AML-193 (cell line): ENCODE measurements around the gene PAQR5.
A peak's percentile ranks its signal among the peaks of the same experiment; 100 is the strongest.
"Not testable (repeated sequence)": the region's sequence is repeated elsewhere in the genome, so short reads cannot be mapped to it uniquely, and the experiment has no call there.

ENCODE experiments used
- DNase-seq, 2 experiments: peaks; one replicate each; lab custom pipeline; 2025; lab: John Stamatoyannopoulos, UW

The PAQR5 gene

DNA sequence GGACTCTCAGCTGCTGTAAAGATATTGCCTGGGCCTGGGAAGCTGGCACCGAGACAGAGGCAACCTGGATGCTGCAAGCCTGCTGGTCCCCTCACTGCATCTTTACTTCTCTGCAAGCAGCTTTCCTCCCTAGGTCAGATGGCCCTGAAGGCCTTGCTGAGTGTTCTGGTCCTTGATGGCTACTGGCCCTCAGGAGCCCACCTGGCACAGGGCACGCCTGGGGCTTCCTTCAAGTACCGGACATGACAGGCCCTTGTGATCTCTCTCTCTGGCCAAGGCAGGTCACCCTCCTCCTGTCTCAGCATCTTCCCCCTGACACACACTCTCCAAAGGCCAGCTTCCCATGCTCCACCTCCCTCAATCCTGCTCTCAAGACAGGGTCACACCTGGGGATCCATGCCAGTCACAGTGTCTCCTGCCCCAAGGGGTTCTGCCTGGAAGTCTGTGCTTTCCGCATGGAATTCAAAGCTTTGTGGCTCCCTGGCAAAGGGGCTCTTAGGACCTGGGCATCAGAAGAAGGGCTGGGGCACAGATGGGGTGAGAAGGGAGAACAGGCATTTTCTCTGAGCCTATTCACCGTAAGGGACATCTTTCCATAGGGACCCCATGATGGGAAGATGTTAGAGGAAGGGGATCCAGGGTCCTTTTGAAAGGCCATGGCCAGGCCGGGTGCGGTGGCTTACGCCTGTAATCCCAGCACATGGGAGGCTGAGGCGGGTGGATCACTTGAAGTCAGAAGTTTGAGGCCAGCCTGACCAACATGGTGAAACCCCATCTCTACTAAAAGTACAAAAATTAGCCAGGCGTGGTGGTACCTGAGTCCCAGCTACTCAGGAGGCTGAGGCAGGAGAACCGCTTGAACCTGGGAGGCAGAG is 4.7 kb upstream of the PAQR5 start:
- no peak for DNase-seq

DNA sequence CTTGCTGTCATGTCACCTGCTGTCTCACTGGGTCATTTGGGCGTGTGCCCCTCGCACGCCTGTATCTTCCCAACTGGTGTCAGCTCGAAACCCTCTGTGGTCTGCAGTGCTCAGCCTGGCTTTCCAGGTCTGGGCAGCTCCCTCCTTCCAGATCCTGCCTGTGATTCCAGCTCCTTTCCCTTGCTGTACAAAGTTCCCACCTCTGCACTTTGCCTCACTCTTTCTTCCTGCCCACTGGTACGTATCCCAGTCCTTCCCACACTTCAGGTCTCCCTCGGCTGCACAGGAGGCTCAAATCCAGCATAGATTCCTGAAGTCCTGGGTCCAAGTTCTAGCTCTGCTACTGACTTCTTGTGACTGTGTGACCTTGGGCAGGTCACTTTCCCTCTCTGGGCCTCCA is 2.1 kb upstream of the PAQR5 start:
- no peak for DNase-seq

DNA sequence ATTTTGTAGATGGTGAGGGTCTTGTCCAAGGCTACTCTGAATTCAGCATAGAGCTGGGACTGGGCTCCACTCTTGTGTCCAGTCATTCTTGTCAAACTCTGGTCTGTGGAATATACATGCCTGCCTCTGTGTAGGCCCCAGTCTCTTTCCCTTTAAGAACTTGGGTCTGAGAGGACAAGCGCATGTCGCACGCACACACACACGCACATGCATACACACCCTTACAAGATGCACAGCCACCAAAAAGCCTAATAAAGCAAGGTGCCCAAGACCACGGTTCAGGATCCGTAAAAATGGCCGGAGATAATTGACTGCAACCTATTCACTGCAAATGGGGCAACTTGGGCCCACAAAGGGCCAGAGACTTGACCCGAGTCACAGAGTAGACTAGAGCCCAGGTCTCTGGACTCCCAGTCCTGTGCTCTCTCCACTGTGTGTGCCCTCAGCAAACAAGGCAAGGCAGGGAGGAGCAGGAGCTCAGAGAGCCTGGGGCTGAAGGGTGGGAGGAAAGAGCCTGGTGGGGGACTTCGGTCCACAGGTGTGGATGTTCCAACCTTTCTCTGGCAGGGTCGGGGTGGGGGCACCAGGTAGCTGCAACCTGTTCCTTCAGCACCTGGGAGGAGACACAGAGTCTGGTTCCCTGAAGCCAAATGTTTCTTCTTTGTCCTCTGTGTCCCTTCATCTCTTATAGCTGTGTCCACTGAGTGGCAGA is 914 bp upstream of the PAQR5 start:
- no peak for DNase-seq

DNA sequence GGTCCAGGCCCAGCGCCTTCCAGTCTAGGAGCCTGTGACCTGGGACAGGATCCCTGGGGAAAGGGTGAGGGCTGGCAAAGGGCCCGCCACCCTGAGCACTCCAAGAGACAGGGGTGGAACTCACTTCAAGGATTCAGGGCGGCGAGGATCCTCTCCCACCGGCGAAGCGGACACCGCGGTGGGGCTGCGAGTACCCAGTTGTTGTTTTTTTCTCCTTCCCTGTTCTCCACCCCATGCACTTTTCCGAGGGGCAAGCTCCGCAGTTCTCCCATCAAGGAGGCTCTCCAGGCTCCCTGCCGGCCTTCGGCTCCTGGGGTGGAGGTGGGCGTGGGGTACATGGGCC is 387 bp upstream of the PAQR5 start:
- DNase-seq, result no peak

DNA sequence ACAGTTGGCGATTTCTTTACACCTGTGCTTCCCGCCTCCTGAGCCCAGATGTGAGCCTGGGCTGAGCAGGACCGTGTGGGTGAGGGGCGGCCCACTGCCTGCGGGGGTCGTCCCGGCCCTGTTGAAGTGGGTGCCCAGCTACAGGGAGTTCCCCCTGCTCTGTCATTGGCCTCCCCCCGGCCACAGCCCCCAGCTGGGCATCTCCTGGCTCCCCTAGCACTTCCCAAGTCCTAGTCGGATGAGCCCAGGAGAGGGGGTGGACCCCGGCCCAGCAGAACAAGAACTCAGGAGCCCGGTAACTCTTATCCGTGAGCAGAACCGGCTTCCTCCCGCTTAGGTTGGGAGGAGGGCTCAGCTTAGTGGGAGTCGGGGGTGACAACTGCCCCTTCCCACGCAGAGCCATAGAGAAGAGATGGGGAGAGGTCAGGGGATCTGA is 757 bp downstream of the PAQR5 start:
- no peak for DNase-seq

DNA sequence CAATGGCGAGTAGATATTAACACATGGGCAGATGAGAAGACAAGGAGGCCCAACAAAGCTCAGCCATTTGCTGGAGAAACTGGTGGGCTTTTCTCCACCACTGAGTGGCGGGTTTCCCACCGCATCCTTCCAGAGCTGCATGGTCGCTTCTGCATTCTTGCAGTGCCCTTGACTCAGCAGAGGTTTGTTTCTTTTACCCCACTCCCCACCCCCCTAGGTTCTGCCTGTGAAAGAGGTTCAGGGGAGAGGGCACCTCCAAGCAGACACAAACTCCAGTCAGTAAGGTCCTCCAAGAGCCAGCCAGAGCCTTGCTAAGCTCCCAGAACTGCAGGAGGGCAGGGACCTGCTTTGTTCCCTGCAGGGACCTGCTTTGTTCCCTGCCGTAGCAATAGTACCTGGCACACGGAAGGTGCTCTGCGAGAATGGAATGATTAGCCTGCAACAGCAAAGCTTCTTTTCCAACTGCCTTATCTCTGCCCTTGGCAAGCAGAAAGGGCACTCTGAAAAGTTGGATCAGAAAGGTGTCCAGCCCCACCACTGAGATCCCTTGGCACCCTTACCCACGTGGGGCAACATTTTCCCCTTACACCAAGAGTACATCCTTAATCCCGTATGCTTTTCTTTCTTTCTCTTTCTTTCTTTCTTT is 1.4 kb downstream of the PAQR5 start:
- no peak for DNase-seq

DNA sequence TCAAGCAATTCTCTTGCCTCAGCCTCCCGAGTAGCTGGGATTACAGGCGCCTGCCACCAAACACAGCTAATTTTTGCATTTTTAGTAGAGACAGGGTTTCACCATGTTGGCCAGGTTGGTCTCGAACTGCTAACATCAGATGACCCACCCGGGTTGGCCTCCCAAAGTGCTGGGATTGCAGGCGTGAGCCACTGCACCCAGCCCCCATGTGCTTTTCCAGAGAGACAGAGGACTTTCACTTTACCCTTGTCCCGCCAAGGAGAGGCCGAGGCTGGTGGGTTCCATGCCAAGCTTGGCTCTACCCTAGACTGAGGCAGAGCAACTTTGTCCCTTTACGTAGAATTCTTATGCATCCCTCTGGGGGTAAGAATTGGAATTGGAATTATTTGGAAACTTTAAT is 2.4 kb downstream of the PAQR5 start:
- DNase-seq, result not testable (repeated sequence)

DNA sequence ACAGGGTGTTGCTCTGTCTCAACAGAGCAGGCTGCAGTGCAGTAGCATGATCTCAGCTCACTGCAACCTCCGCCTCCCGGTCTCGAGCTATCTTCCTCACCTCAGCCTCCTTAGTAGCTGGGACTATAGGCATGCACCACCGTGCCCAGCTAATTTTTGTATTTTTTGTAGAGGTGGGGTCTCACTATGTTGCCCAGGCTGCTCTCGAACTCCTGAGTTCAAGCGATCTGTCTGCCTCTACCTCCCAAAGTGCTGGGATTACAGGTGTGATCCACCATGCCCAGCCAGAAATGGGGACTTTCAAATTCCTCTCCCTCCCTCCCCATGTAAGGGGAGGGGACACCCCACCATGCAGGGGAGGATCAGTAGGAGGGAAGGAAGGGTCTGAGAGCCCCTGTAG is 3.4 kb downstream of the PAQR5 start:
- not testable (repeated sequence) for DNase-seq

DNA sequence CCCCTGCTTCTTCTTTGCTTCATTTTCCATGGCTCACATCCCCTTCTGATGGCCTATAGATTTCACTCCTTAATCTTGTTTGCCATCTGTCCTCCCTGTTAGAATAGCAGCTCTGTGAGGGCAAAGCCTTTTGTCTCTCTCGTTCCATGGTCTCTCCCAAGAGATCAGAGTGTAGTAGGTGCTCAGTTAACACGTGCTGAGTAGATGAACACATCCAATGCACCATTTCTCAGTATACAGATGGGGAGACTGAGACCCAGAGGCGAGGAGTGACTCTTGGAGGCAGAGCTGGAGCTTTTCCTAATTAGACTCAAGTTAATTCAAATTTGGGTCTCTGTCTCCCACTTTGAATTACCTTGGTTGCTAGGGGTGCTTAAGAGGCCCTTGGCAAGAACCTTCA is 4.2 kb downstream of the PAQR5 start:
- no peak for DNase-seq

DNA sequence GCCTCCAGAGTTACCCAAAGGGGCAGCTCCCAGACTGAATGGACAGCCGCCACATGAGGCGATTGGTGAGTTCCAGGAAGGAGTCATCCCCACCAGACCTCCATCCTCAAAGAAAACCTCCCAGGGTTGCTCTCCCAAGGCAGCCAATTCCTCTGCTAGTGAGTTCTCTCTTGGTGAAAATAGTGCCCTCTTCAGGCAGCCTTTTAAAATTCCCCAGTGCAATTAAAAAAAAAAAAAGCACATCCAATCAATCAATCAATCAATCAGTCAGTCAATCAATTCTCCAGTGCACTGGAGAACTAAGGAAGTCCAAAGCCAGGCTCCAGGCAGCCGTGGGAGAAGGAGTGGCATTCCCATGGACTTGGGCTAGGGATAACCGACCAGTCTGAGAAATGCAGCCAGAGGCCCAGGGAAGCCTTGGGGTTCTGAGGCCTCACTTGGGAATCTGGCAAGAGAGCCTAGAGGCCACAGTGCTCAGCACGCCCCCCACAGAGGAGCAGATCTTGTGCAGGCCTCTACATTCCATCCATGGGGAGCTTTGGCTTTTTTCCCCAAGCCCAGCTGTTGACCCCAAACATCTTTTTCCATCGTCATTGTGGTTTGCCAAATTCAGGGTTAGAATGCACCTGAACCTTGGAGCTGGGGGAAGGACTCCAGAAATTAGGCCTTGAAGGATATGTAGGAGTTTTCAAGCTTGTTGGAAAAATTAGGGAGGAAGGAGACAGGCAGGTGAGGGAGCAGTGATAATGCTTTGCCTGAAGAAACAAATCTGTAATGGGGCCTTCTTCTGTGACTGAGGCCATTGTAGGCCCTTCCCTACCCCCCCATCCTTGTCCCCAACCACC is 4.8 kb downstream of the PAQR5 start:
- DNase-seq, result peak in 1 of 2 experiments; percentile 3

DNA sequence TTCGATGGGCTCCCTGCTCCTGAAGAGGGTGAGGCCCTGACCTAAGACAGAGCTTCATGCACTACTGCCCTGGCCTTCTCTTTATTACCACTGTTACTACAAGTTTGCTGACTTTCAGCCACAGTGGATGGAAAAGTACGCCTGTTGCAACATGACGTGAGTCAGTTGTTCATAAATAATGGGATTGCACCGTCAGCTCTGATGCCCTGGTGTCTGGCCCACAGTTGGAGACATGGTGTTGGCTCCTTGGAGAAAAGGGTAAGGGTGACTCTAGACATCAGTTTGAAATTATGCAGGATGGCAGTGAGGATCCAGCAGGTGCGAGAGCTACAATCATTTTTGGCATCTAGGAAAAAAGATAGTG is 5.5 kb downstream of the PAQR5 start:
- no peak for DNase-seq

DNA sequence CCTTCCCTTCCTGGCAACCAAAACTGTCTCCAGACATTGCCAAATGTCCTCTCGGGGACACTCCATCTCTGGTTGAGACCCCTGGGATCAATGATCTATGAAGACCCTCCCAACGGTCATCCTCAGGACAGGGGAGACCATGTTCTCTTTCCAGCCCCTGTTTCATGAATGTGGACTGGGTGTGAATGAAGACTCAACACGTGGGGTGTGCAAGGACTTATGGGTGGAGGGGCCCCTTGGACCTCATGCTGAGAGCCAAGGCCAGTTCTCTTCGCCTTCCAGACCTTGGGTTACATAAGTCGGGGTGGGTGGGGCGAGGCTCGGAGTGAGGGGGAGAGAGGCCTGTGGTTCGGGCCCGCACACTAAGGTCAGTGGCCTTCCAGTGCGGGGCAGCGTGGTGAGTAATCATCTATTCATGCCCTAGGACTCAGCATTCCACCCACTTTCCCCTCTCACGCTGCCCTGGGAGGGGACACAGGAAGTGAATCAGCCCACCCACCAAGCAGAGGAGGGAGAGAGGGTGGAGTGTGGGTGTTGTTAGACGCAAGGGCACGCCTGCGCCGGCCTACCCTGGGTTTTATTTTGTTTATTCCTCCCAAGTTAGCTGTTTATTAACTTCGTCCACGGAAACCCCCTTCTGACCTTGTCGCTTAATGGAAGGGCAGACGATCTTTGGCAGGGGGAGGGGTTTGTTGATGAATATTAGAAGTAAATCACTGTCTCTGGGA is 6.7 kb downstream of the PAQR5 start:
- DNase-seq, result no peak

DNA sequence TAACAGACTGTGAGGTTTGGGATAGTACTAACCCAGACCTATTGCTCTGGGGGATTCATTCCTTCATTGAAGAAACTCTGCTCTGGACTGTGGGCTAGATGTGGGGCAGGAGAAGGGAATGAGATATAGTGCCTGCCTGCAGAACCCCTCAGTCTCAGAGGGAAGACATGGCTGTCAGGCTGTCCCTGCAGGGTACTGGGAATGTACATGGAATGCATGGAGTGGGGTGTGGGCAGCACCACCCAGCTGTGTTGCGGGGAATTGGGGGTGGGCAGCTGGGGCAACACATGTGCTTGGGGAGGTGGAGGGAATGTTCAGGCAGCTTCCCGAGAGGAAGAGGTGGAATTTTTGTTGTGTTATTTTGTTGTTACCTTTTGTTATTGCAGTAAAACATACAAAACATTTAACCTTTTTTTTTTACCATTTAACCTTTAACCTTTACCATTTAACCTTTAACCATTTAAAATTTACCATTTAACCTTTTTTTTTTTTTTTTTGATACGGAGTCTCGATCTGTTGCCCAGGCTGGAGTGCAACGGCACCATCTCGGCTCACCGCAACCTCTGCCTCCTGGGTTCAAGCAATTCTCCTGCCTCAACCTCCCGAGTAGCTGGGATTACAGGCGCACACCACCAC is 7.3 kb downstream of the PAQR5 start:
- no peak for DNase-seq

DNA sequence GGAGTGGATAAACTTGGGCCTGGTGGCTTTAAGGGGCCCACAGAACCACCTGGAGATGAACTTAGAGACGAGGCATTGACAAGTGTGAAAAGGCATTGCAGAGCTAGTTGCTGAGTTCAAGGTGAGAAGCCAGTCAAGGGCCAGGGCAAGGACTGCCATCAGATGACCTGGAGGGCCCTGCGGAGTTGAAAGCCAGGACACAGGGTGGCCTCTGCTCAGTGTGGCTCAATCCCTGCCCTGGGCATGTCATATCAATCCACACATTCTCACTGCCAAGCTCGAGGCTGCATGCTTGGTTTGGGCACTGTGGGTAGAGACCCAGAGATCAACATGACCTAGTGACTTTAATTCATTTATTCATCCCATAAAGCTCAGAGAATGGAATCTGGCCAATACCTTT is 9.2 kb downstream of the PAQR5 start:
- DNase-seq, result no peak

DNA sequence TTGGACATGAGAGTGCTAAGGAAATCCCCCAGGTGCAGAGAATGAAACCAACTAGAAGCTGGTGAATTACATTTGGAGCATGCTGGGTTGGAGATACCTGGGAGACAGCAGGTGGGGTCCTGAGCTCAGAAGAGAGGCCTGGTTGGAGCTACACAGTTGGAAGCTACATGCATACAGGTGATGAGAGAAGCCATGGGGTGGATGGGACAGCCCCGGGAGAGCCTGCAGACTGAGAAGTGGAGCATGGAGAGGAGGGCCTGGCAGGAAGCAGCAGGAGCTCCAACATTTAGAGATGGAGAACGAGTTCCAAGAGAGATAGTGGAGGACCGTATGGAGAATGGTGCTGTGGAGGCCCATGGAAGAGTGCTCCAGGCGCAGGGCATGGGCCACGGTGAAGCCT is 10.2 kb downstream of the PAQR5 start:
- DNase-seq, result no peak

DNA sequence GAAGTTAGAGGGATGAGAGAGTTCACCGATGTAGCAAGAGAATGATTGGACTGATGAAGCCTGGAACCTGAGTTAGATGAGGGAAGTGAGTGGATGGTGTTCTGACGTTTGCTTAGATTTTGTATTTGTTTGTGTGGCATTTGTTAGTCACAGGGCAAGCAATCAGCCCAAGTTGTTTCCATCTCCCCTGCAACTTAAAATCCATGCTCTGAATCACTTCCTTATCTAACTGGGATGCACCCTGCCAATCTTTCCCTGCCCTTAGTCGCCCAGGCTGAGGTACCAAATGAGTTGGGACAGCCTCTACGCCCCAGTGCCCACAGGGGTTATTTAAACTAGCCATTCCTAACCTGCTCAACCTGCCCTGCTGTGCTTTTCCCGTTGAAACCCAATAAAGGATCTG is 12.6 kb downstream of the PAQR5 start:
- DNase-seq, result no peak

DNA sequence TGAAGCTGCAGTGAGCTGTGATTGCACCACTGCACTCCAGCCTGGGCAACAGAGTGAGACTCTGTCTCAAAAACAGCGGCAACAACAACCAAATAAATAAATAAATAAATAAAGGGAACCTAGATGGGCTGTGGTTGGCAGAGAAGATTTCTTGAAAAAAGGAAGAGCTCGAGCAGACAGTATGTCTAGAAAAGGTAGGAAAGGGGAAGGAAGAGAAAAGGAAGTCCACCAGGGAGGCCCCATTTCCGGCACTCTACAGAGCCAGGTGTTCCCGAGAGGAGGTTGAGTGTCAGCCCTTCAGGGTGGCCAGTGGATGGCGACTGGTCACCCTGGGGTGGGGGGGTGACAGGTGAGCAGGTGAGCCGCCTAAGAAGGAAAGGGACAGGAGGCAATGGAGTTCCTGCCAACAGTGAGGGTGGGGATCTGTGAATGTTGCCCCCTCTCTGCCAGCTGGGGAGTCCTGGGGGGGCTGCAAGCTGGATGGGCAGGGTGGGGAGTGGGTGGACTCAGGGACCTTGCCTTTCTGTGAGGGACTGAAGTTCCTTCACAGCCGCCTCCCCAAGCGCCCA is 14.8 kb downstream of the PAQR5 start:
- DNase-seq, result peak; percentile 8

DNA sequence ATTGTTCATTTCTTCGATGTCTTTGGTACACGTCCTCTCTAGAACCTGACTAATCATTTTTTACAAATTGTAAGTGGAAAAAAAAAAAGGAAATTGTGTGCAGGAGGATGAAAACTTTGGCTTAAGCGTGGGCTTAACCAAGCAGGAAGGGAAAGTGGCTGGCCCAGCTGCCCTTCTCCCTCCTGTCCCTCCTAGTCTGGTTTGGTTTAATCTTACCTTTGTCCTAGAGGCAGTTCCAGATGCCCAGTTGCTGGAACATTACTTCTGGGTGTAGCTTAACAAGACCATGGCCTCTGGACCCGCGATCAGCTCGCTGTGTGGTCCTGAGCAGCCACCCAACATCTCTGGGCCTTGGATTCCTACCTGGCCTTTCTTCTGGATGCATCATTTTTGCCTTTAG is 15.4 kb downstream of the PAQR5 start:
- no peak for DNase-seq

DNA sequence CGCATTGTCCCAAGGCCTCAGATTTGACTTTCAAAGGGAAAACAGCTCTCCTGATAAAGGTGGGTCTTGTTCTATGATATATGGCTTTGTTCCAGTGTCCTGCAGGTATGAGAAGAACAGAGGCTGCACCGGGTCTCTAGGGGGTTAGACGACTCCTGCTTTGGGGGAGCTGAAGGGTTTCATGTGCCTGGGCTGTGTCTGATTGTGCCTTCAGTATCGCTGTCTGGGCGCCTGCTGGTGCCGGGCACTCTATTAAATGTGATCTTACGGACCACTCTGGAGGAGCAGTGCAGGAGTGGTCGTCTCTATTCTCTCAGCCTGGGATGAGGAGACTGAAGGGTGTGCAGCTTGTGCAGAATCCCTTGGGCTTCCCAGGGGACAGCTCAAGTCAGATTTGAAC is 16.0 kb downstream of the PAQR5 start:
- no peak for DNase-seq

DNA sequence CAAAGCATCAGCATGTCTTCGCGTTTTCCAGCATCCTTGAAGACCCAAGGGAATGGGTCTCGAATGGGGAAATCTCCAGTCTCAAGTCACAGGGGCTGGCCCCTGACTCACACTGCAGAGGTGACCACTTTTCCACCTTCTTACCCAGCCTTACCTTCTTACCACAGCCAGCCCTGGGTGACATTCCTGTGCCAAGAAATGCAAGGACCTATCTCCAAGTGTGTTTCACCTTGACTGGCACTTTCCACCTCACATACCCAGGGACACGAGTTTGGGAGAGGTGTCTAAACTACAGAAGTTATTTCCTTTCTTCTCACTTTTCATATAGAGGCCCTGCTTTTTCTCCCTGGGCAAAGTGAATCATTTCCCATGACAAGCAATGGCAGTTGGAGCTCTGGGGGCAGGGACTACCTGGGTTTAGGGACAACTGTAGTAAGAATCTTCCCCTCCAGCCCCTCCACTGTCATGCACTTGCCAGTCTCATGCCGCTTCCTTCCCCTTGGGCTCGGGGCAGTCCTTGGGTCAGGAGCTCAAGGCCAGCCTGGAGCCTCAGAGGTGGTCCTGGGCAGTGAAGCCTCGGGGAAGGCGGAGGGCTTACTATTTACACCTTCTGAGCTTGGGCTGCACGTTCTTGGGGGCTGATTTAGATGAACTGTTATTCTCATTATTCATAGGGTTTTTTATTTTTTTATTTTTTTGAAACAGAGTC is 16.8 kb downstream of the PAQR5 start:
- DNase-seq, result no peak
